ENCODE data around the gene BSPRY. TPM values are rescaled to one million over a fixed set of nuclear protein-coding genes. Genes with fewer than 3 reads are reported as not detected.

Gene BSPRY
- total RNA-seq, 1 experiment from 2014 or later, result 0.13 TPM

- peaks cover 14% of the 10 kb centered on the region for H3K27me3 ChIP-seq (ENCODE audit: control insufficient read depth, insufficient read depth, low read length)
- no peak overlapping the region for H3K4me3 ChIP-seq (ENCODE audit: low read depth in 2 of 2, low read length in 2 of 2)
- 0 out of 2 replicates have a peak, but pooled peaks cover 3% of the 10 kb centered on the region for H3K4me1 ChIP-seq (ENCODE audit: control insufficient read depth, insufficient read depth, low read length)
- H3K36me3 ChIP-seq (ENCODE audit: control insufficient read depth, insufficient read depth, low read length), result no peaks in the 10 kb centered on the region
- in situ Hi-C loops (cut with HindIII; ENCODE audit: low pct_unique_long_range_greater_than_20kb, low sequenced_read_pairs) (no loop called here), intact Hi-C loops (cut with micrococcal nuclease; ENCODE audit: unreplicated experiment) (no loop called here)
- no peak overlapping the region for H3K27ac ChIP-seq (ENCODE audit: low read length)
- ATAC-seq (no peak), DNase-seq (ENCODE audit: low read depth, low spot score) (no peak)
- no TSS peak for BruUV-seq (replicated peaks)
- CTCF ChIA-PET, result interaction anchor here (0.6 kb wide), 1 partner anchor 7 kb away, joined by 8 read pairs; no protein-coding TSS in a partner anchor
- H3K9me3 ChIP-seq (ENCODE audit: control insufficient read depth, insufficient read depth, low read depth, low read length), result no peaks in the 10 kb centered on the region
- POLR2A ChIA-PET, result no interaction called here
- TF ChIP-seq POLR2AphosphoS5 (IDR thresholded peaks at IDR 0.05; ENCODE audit: low read depth, low read length) (no peak), REST (IDR thresholded peaks at IDR 0.05; ENCODE audit: insufficient read depth in 1 of 2, low read depth in 2 of 2, low read length in 1 of 2) (no peak), TCF7L2 (IDR thresholded peaks at IDR 0.05; ENCODE audit: low read depth, low read length) (no peak), SIN3A (IDR thresholded peaks at IDR 0.05; ENCODE audit: borderline replicate concordance, insufficient read depth, low read depth, low read length) (no peak), CTCF (IDR thresholded peaks at IDR 0.05) (no peak)
Measured at GRCh38 chr9:113352006-113352405, 2.7 kb downstream of the BSPRY start.

- Histone ChIP-seq H3K36me3 (ENCODE audit: control insufficient read depth, insufficient read depth, low read length) (no peaks in the 10 kb centered on the region), H3K9me3 (ENCODE audit: control insufficient read depth, insufficient read depth, low read depth, low read length) (no peaks in the 10 kb centered on the region), H3K27me3 (ENCODE audit: control insufficient read depth, insufficient read depth, low read length) (peaks cover 14% of the 10 kb centered on the region), H3K27ac (ENCODE audit: low read length) (no peak overlapping the region), H3K4me1 (ENCODE audit: control insufficient read depth, insufficient read depth, low read length) (0 out of 2 replicates have a peak, but pooled peaks cover 3% of the 10 kb centered on the region), H3K4me3 (ENCODE audit: low read depth in 2 of 2, low read length in 2 of 2) (no peak overlapping the region)
- intact Hi-C loops (cut with micrococcal nuclease; ENCODE audit: unreplicated experiment), result no loop called here
- in situ Hi-C loops (cut with HindIII; ENCODE audit: low pct_unique_long_range_greater_than_20kb, low sequenced_read_pairs), result no loop called here
- ChIA-PET POLR2A (no interaction called here), CTCF (interaction anchor here (0.6 kb wide), 1 partner anchor 8 kb away, joined by 8 read pairs; no protein-coding TSS in a partner anchor)
- TF ChIP-seq CTCF (IDR thresholded peaks at IDR 0.05), result no peak
- TF ChIP-seq POLR2AphosphoS5 (IDR thresholded peaks at IDR 0.05; ENCODE audit: low read depth, low read length), result no peak
- no peak for TF ChIP-seq TCF7L2 (IDR thresholded peaks at IDR 0.05; ENCODE audit: low read depth, low read length)
- no peak for TF ChIP-seq SIN3A (IDR thresholded peaks at IDR 0.05; ENCODE audit: borderline replicate concordance, insufficient read depth, low read depth, low read length)
- no peak for TF ChIP-seq REST (IDR thresholded peaks at IDR 0.05; ENCODE audit: insufficient read depth in 1 of 2, low read depth in 2 of 2, low read length in 1 of 2)
- ATAC-seq (no peak), DNase-seq (ENCODE audit: low read depth, low spot score) (no peak)
- BruUV-seq (replicated peaks), result no TSS peak
Measured at GRCh38 chr9:113352411-113352810, 3.1 kb downstream of the BSPRY start.
